ENCODE measurements around the gene KRTAP2-3.

- TF ChIP-seq POLR2A (IDR thresholded peaks at IDR 0.05; ENCODE audit: low read length): no peak
- TF ChIP-seq GATA1 (IDR thresholded peaks at IDR 0.05; ENCODE audit: low read depth, low read length): no peak
Measured at GRCh38 chr17:41019415-41019814, 40.5 kb downstream of the KRTAP2-3 start.
